Mucosa of descending colon (tissue), 3 donors: ENCODE results near the gene HIP1. TPM values are rescaled to one million over a fixed set of nuclear protein-coding genes. Genes with fewer than 3 reads are reported as not detected.
"Not testable (repeated sequence)": the region's sequence is repeated elsewhere in the genome, so short reads cannot be mapped to it uniquely, and the experiment has no call there.

ENCODE experiments used
- ATAC-seq: fragments of 200-7000 bp; cut with Tn5 transposase; one replicate; pipeline ENCODE4 v1.9.1; 2020; ENCODE audit warnings: mild to moderate bottlenecking, moderate library complexity
- DNase-seq, 3 donors: peaks; one replicate each; pipeline ENCODE4 v3.0.0-alpha.2; 2020
- H3K36me3 ChIP-seq: fragments of 200-600 bp; one replicate; pipeline ENCODE4 v1.8.0; 2021; ENCODE audit warnings: low read depth, mild to moderate bottlenecking
- H3K4me1 ChIP-seq: fragments of 200-600 bp; one replicate; pipeline ENCODE4 v1.8.0; 2021; ENCODE audit warnings: low read depth, mild to moderate bottlenecking
- H3K4me3 ChIP-seq: fragments of 200-600 bp; one replicate; pipeline ENCODE4 v1.8.0; 2021; ENCODE audit warnings: mild to moderate bottlenecking
- H3K9me3 ChIP-seq: fragments of 200-600 bp; one replicate; pipeline ENCODE4 v1.8.0; 2021; ENCODE audit warnings: mild to moderate bottlenecking
- intact Hi-C, 2 donors: fragments of 100-400 bp; cut with DNase I in 1 of 2; cut with micrococcal nuclease in 1 of 2; formaldehyde crosslinking; loops; one replicate each; pipeline versions ENCODE4 v1.11.0 to v1.11.1; 2022; cut with DNase I, micrococcal nuclease
- total RNA-seq, 3 donors: library from RNA; stranded (reverse); fragmentation: NEBNext Ultra II Directional in 2 of 3; extraction: Animal tissue kit (Norgen Biotek cat#: 25700) in 2 of 3; gene quantifications; one replicate each; pipeline versions ENCODE4 v1.2.1 to v1.2.4, GENCODE V29; 2021 to 2023
- TF ChIP-seq, protein P1 (sequence below): fragments of 200-600 bp; IDR thresholded peaks from one replicate; pipeline ENCODE4 v1.8.0; 2022; ENCODE audit warnings: antibody characterized with exemption, mild to moderate bottlenecking
- donor health status: DM: no; HTN: no; CAD: no; lungs with moderate emphysema.
- donor health status: DM: no; HTN: no; CAD: no.
- donor health status: DM: no; HTN: yes; CAD: no.

HIP1 gene
- total RNA-seq, 3 donors from 2014 or later: 5.7 to 14.2 (median 6.7) TPM

DNA sequence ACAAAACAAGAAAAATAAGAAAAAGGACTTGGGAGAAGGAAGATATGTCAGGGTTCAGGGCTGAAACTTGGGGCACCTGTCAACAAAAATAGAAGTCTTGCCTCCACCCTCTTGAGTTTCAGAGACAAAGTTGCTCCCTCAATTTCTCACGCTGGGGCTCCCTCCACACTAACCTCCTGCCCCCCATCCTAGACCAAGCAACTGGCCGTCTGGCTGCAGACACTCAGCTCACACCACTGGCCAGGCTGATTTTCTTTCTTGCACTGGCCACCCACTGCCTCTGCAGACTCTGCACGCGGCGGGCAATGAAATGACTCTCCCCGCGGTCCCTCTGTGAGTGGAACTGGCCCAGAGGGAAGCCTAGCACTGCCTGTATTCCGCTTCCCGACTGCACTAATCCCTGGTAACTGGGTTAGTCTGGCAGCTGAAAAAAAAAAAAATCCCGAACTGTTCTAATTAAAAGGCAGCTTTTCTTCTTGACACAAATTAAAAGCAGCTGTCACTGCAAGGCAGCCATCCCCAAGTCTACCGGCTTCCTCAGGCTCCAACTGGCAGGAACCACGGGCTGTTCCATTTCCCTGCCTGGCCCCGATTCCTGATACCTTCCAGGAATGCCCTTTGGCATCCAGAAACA is 163.1 kb downstream of the HIP1 start:
- Histone ChIP-seq H3K36me3 (no peaks in the 10 kb centered on the region), H3K9me3 (no peaks in the 10 kb centered on the region), H3K4me3 (no peak overlapping the region), H3K4me1 (no peaks in the 10 kb centered on the region)
- DNase-seq (no peak), ATAC-seq (no peak)
- TF ChIP-seq, protein P1, sequence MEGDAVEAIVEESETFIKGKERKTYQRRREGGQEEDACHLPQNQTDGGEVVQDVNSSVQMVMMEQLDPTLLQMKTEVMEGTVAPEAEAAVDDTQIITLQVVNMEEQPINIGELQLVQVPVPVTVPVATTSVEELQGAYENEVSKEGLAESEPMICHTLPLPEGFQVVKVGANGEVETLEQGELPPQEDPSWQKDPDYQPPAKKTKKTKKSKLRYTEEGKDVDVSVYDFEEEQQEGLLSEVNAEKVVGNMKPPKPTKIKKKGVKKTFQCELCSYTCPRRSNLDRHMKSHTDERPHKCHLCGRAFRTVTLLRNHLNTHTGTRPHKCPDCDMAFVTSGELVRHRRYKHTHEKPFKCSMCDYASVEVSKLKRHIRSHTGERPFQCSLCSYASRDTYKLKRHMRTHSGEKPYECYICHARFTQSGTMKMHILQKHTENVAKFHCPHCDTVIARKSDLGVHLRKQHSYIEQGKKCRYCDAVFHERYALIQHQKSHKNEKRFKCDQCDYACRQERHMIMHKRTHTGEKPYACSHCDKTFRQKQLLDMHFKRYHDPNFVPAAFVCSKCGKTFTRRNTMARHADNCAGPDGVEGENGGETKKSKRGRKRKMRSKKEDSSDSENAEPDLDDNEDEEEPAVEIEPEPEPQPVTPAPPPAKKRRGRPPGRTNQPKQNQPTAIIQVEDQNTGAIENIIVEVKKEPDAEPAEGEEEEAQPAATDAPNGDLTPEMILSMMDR: no peak
- intact Hi-C loops: no loop called here

DNA sequence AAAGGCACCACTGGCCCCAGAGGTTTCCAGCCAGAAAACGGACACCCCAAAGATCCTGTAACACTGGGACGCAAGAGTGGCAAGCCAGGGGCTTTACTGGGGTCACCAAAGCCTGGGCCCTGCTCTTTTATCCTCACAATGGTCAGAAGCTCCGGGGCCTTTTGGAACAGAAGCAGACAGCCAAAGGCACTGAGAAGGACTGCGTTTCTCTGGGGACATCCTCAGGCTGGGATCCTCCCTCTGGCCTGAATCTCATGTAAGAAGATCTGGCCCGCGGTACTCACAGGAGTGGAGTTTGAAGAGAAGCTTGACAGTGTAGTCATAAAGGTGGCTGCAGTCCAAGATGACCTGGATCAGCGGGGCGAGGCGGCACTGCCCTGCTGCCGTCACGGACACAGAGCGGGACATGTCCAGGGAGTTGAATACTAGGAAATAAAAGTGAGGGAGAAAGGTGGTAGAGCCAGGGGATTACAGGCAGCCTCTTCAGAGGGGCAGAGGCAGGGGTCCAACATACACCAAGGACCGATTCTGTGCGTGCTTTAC is 165.2 kb downstream of the HIP1 start:
- Histone ChIP-seq H3K4me1 (no peaks in the 10 kb centered on the region), H3K9me3 (no peaks in the 10 kb centered on the region), H3K36me3 (no peaks in the 10 kb centered on the region), H3K4me3 (no peak overlapping the region)
- TF ChIP-seq, protein P1: no peak
- intact Hi-C loops: no loop called here
- DNase-seq (no peak), ATAC-seq (no peak)

DNA sequence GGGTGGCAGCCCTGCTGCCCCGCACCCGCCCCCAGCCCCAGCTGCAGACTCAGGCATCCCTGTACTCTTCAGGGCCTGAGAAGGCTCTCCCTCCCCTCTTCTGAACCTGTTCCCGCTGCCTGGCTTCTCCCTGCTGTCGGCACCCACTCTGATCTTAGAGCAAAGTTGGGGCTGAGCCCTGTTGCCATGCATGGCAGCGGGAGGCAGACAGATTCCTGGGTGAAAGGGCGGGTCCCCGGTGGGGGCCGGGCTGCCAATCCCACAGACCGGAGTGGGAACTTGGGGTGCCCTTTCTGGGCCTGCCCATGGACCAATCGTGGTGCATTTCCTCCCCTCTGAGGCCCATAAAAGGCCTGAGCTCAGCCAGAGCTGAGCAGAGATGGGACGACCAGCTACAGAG is 165.9 kb downstream of the HIP1 start:
- intact Hi-C loops: no loop called here
- H3K4me3 ChIP-seq: no peak overlapping the region
- H3K36me3 ChIP-seq: no peaks in the 10 kb centered on the region
- DNase-seq (no peak), ATAC-seq (no peak)
- H3K9me3 ChIP-seq: no peaks in the 10 kb centered on the region
- TF ChIP-seq, protein P1: no peak
- no peaks in the 10 kb centered on the region for H3K4me1 ChIP-seq

DNA sequence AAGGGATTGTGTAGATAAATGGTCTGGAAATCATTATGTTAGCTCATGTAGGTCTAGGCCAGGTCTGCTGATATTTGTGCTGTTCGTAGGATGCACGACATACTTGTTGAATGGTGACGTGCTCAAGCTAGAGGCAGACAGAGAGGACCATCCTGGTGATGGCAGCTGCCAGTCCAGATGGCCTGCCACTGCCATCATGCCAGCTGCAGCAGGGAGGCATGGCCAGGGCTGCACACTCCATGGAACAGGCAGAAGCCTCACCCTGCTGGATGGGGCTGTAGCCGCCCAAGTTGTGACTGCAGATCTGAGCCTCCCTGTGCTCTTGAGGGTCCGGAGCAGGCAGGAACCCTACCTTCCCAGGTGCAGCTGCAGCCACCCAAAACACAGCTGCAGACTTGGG is 166.3 kb downstream of the HIP1 start:
- Histone ChIP-seq H3K4me1 (no peaks in the 10 kb centered on the region), H3K36me3 (no peaks in the 10 kb centered on the region), H3K4me3 (no peak overlapping the region), H3K9me3 (no peaks in the 10 kb centered on the region)
- DNase-seq (no peak), ATAC-seq (no peak)
- TF ChIP-seq, protein P1: no peak
- intact Hi-C loops: no loop called here

DNA sequence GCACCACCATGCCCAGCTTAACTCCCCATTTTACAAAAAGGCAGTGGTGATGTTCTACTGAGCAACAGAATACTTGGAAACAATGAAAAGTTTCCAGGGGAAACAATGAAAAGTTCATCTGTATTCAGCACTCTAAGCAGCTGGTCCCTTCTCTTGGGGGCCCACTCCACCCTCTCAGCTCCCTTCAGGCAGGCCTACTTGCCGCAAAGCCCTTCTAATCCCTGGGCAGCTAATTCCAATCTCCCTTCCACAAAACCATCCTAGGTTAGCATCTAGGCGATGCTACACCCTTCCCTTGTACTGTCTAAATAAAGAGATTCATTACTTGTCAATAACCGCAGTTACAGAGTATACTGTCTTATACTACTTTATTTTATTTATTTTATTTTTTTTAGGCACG is 167.5 kb downstream of the HIP1 start:
- intact Hi-C loops: no loop called here
- H3K36me3 ChIP-seq: no peaks in the 10 kb centered on the region

DNA sequence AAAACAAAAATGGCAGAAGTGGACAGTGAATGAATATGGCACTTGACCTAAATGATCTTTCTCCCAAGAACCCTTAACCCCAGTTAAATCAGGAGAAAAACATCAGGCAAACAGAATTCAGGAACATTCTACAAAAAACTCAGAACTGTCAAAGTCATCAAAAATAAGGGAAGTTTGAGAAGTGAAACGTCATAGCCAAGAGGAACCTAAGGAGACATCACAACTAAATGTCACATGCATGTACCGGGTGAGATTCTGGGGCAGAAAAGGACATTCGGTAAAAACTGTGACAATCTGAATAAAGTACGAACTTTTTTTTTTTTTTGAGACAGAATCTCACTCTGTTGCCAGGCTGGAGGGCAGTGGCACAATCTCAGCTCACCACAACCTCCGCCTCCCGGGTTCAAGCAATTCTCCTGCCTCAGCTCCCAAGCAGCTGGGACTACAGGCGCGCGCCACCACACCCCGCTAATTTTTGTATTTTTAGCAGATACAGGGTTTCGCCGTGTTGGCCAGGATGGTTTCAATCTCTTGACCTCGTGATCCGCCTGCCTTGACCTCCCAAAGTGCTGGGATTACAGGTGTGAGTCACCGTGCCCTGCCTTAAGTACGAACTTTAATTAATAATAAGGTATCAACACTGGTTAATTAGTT is 169.0 kb downstream of the HIP1 start:
- H3K9me3 ChIP-seq, H3K36me3 ChIP-seq, ATAC-seq, H3K4me1 ChIP-seq, intact Hi-C loops, DNase-seq, H3K4me3 ChIP-seq: not testable (repeated sequence)

More for the DNA sequence above, 167.5 kb downstream of the HIP1 start:
- TF ChIP-seq, protein P1: no peak
- Histone ChIP-seq H3K4me1 (no peaks in the 10 kb centered on the region), H3K4me3 (no peak overlapping the region), H3K9me3 (no peaks in the 10 kb centered on the region)
- DNase-seq: no peak
- ATAC-seq: no peak
